Gastrocnemius medialis (tissue), 4 donors: ENCODE results near the gene RBP4. TPM values are rescaled to one million over a fixed set of nuclear protein-coding genes. Genes with fewer than 3 reads are reported as not detected.

Experiments used
- ATAC-seq, 2 donors: fragments of 150-250 bp; one replicate each; pipeline ENCODE4 v1.9.1; 2016
- DNase-seq, 2 donors: peaks; one replicate each; pipeline ENCODE4 v3.0.0-alpha.2; 2019
- H3K27ac ChIP-seq, 4 donors: fragments of 200-600 bp; sonication (generic); 1 replicate in 1 of 4; 2 replicates in 3 of 4; pipeline ENCODE4 v1.5.1; 2016 to 2018; ENCODE audit warnings: mild to moderate bottlenecking in 2 of 4, moderate library complexity in 1 of 4
- H3K27me3 ChIP-seq, 3 donors: fragments of 200-600 bp; sonication (generic) in 2 of 3; 1 replicate in 1 of 3; 2 replicates in 2 of 3; pipeline versions ENCODE4 v1.5.1 to v1.6.0; 2016 to 2019; ENCODE audit warnings: mild to moderate bottlenecking in 1 of 3, moderate library complexity in 1 of 3
- H3K36me3 ChIP-seq, 2 donors: fragments of 200-600 bp; sonication (generic) in 1 of 2; one replicate each; pipeline ENCODE4 v1.5.1; 2017 to 2018
- H3K4me1 ChIP-seq, 2 donors: fragments of 200-600 bp; sonication (generic) in 1 of 2; one replicate each; pipeline ENCODE4 v1.5.1; 2016 to 2017; ENCODE audit warnings: mild to moderate bottlenecking in 2 of 2
- H3K4me3 ChIP-seq, 4 donors: fragments of 200-600 bp; sonication (generic) in 3 of 4; 1 replicate in 1 of 4; 2 replicates in 3 of 4; pipeline ENCODE4 v1.5.1; 2016 to 2019; ENCODE audit warnings: mild to moderate bottlenecking in 2 of 4
- H3K9me3 ChIP-seq, 3 donors: fragments of 200-600 bp; sonication (generic) in 2 of 3; 1 replicate in 1 of 3; 2 replicates in 2 of 3; pipeline ENCODE4 v1.5.1; 2016 to 2019
- POLR2A ChIP-seq, 2 donors: fragments of 450-650 bp; IDR thresholded peaks; one replicate each; pipeline ENCODE4 v1.6.1; 2017; ENCODE audit warnings: antibody characterized with exemption in 2 of 2, mild to moderate bottlenecking in 2 of 2, moderate library complexity in 2 of 2
- in situ Hi-C, 4 donors: fragments of 200-750 bp; cut with MboI; loops; one replicate each; pipeline versions ENCODE4 v1.15.0 to v1.8.0; 2017; ENCODE audit warnings: low sequenced_read_pairs in 4 of 4
- intact Hi-C: fragments of 100-400 bp; cut with DNase I; formaldehyde crosslinking; loops from one replicate; pipeline ENCODE4 v1.15.1; 2023; ENCODE audit warnings: low total_unique reads
- total RNA-seq, 4 donors: library from RNA; depleted of rRNA; stranded (reverse); fragments of >200 nt; gene quantifications; one replicate each; pipeline versions ENCODE4 v1.1.0 to v1.2.3, GENCODE V29; 2016
- TF ChIP-seq, protein P1 (sequence below), 5 experiments: fragments of 450-650 bp in 3 of 5; fragments of 200-600 bp in 2 of 5; sonication (generic) in 2 of 5; IDR thresholded peaks in 4 of 5; conservative IDR thresholded peaks in 1 of 5; 1 replicate in 4 of 5; 2 replicates in 1 of 5; pipeline ENCODE4 v1.5.1; 2016 to 2019; ENCODE audit warnings: antibody characterized with exemption in 5 of 5, mild to moderate bottlenecking in 3 of 5, moderate library complexity in 3 of 5

RBP4 gene
- total RNA-seq, 4 donors from 2014 or later, result 3.8 to 16.2 (median 7.7) TPM

DNA sequence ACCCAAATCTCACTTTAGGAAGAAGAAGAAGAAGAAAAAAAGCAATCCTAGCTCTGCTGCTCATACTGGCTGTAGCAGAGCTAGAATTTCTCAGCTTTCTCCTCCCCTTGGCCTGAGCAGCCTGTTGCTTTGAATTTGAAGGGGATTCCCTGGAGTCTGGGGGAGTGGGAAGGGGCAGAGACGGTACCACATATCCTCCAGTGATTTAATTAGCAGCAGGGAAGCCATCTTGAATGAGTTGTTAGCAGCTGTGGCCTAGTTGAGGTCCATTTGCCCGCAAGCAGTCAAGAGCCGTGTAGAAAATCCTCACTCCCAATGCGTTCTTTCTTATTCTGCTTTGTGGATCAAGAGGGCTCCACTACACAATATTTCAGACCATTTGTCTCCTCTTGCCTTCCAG, 27.8 kb upstream of the RBP4 start:
- Histone ChIP-seq H3K36me3 (no peaks in the 10 kb centered on the region), H3K27ac (no peak overlapping the region), H3K9me3 (no peaks in the 10 kb centered on the region), H3K4me3 (no peak overlapping the region), H3K4me1 (no peaks in the 10 kb centered on the region), H3K27me3 (no peaks in the 10 kb centered on the region)
- intact Hi-C loops, result no loop called here
- ATAC-seq, result no peak
- DNase-seq, result no peak
- in situ Hi-C loops, result no loop called here
- TF ChIP-seq, protein P1, sequence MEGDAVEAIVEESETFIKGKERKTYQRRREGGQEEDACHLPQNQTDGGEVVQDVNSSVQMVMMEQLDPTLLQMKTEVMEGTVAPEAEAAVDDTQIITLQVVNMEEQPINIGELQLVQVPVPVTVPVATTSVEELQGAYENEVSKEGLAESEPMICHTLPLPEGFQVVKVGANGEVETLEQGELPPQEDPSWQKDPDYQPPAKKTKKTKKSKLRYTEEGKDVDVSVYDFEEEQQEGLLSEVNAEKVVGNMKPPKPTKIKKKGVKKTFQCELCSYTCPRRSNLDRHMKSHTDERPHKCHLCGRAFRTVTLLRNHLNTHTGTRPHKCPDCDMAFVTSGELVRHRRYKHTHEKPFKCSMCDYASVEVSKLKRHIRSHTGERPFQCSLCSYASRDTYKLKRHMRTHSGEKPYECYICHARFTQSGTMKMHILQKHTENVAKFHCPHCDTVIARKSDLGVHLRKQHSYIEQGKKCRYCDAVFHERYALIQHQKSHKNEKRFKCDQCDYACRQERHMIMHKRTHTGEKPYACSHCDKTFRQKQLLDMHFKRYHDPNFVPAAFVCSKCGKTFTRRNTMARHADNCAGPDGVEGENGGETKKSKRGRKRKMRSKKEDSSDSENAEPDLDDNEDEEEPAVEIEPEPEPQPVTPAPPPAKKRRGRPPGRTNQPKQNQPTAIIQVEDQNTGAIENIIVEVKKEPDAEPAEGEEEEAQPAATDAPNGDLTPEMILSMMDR (IDR thresholded peaks at IDR 0.05 in 4 of 5, conservative IDR thresholded peaks at IDR 0.05 in 1 of 5), result no peak
- no peak for TF ChIP-seq POLR2A (IDR thresholded peaks at IDR 0.05)

GRCh38 chr10:93622942-93623341, 21.9 kb upstream of the RBP4 start:
- TF ChIP-seq, protein P1 (IDR thresholded peaks at IDR 0.05 in 4 of 5, conservative IDR thresholded peaks at IDR 0.05 in 1 of 5), result no peak
- no peak for TF ChIP-seq POLR2A (IDR thresholded peaks at IDR 0.05)
- H3K36me3 ChIP-seq, result no peaks in the 10 kb centered on the region
- DNase-seq (no peak), ATAC-seq (no peak)
- H3K4me3 ChIP-seq, result no peak overlapping the region
- in situ Hi-C loops (no loop called here), intact Hi-C loops (no loop called here)
- no peaks in the 10 kb centered on the region for H3K9me3 ChIP-seq
- no peak overlapping the region for H3K27ac ChIP-seq
- no peaks in the 10 kb centered on the region for H3K4me1 ChIP-seq
- H3K27me3 ChIP-seq, result no peaks in the 10 kb centered on the region

DNA sequence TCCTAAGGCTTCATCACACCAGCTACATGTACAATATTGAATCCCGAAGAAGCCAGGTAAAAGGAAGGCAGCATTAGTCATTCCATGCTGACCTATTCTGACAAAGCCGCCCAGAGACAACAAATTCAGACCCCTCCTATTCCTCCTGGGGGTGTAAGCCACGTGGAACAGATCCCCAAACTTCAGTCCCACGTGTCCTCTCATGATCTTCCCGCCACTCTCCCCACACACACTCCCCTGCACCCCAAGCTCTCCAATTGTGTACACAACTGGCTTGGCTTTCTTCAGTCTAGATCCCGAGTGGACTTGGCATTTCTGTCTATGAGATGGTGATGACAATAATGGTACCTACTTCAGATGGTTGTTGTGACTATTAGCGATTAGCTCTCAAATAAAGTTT, 19.9 kb upstream of the RBP4 start:
- ATAC-seq (no peak), DNase-seq (no peak)
- no peak overlapping the region for H3K27ac ChIP-seq
- intact Hi-C loops (no loop called here), in situ Hi-C loops (no loop called here)
- H3K4me1 ChIP-seq, result no peaks in the 10 kb centered on the region
- TF ChIP-seq, protein P1 (IDR thresholded peaks at IDR 0.05 in 4 of 5, conservative IDR thresholded peaks at IDR 0.05 in 1 of 5), result no peak
- TF ChIP-seq POLR2A (IDR thresholded peaks at IDR 0.05), result no peak
- no peaks in the 10 kb centered on the region for H3K9me3 ChIP-seq
- H3K4me3 ChIP-seq, result no peak overlapping the region
- no peaks in the 10 kb centered on the region for H3K36me3 ChIP-seq
- no peaks in the 10 kb centered on the region for H3K27me3 ChIP-seq

DNA sequence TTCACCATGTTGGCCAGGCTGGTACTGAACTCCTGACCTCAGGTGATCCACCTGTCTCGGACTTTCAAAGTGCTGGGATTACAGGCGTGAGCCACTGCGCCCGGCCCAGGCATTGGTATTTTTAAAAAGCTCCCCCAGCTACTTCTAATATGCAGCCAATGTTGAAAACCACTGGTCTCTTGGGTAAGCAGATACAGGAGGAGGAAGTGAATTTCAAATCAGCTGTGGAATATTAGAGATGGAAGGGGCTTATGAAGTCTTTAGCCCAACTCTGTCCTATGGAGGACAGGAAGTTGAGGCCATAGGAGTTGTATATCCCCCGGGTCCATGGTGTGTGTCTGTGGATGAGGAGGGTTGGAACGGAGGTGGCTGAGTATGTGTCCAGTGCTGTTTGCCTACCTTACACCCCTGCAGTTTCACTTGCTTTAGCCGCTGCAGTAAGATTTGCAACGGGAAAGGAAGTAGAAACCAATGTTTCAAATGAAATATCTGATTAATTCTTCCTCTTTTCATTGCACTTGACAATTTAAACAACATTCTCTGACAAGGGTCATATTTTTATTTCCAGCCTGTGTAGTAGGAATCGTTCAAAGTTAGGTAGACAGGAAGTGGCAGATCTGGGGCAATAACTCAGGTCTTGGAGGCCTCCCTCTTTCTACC, 14.7 kb upstream of the RBP4 start:
- ATAC-seq (no peak), DNase-seq (no peak)
- H3K36me3 ChIP-seq, result no peaks in the 10 kb centered on the region
- H3K27ac ChIP-seq, result no peak overlapping the region
- no peaks in the 10 kb centered on the region for H3K9me3 ChIP-seq
- no peaks in the 10 kb centered on the region for H3K4me1 ChIP-seq
- intact Hi-C loops (no loop called here), in situ Hi-C loops (no loop called here)
- TF ChIP-seq, protein P1 (IDR thresholded peaks at IDR 0.05 in 4 of 5, conservative IDR thresholded peaks at IDR 0.05 in 1 of 5), result no peak
- no peak for TF ChIP-seq POLR2A (IDR thresholded peaks at IDR 0.05)
- H3K4me3 ChIP-seq, result no peak overlapping the region
- H3K27me3 ChIP-seq, result no peaks in the 10 kb centered on the region
